Cardiac muscle cell (in vitro differentiated cells and primary cell): ENCODE data around the gene CD7. TPM values are rescaled to one million over a fixed set of nuclear protein-coding genes. Genes with fewer than 3 reads are reported as not detected.

Experiments
- DNase-seq, 2 donors: peaks; one replicate each; pipeline versions ENCODE4 v3.0.0 to v3.0.0-alpha.2; 2010 to 2017; ENCODE audit warnings: low read depth in 1 of 2, low spot score in 1 of 2
- H3K27ac ChIP-seq: fragments of 200-600 bp; sonication (generic); 2 replicates; pipeline ENCODE4 v1.5.1; 2016
- H3K27me3 ChIP-seq: fragments of 200-600 bp; sonication (generic); 2 replicates; pipeline ENCODE4 v1.6.0; 2016; ENCODE audit warnings: control low read depth
- H3K36me3 ChIP-seq: fragments of 200-600 bp; sonication (generic); 2 replicates; pipeline ENCODE4 v1.5.1; 2016; ENCODE audit warnings: control low read depth
- H3K4me1 ChIP-seq: fragments of 200-600 bp; sonication (generic); 2 replicates; pipeline ENCODE4 v1.8.1; 2017; ENCODE audit warnings: low read depth, mild to moderate bottlenecking, mixed run types
- H3K4me3 ChIP-seq: fragments of 200-600 bp; sonication (generic); 2 replicates; pipeline ENCODE4 v1.5.1; 2016; ENCODE audit warnings: mild to moderate bottlenecking
- H3K9me3 ChIP-seq: fragments of 200-600 bp; sonication (generic); 2 replicates; pipeline ENCODE4 v1.5.1; 2017; ENCODE audit warnings: low read depth, mild to moderate bottlenecking, control low read depth
- CTCF ChIP-seq: IDR thresholded peaks from 2 replicates; pipeline ENCODE4 v1.5.1; 2012; ENCODE audit warnings: low read depth, mild to moderate bottlenecking, low read length
- polyA plus RNA-seq: library from polyadenylated mRNA; unstranded; fragments of >200 nt; fragmentation: Nextera tagmentation; extraction: Ambion mirVana; gene quantifications from 2 replicates; pipeline ENCODE4 v1.2.1, GENCODE V29; 2016
- total RNA-seq: library from RNA; depleted of rRNA; stranded (reverse); fragments of >200 nt; gene quantifications from 2 replicates; pipeline ENCODE4 v1.2.3, GENCODE V29; 2016

Gene CD7
- total and polyA plus RNA-seq, 2 experiments from 2014 or later: 0.38 TPM; not detected in 1

GRCh38 chr17:82358465-82359350 lies 41.3 kb upstream of the CD7 start, which contains the start of gene TEX19:
TEX19 (plus strand) TSS chr17:82359247; CDS start chr17:82362151, 2,904 bp downstream.
- Histone ChIP-seq H3K4me3 (no peak within 1 kb of the TSS), H3K36me3 (no peaks in the 10 kb centered on the region), H3K9me3 (no peaks in the 10 kb centered on the region), H3K4me1 (peaks cover 3% of the 10 kb centered on the region), H3K27me3 (no peaks in the 10 kb centered on the region), H3K27ac (no peak within 1 kb of the TSS)
- DNase-seq: no peak
- TF ChIP-seq CTCF: no peak

GRCh38 chr17:82357394-82357793 lies 40.0 kb upstream of the CD7 start:
- Histone ChIP-seq H3K36me3 (no peaks in the 10 kb centered on the region), H3K9me3 (no peaks in the 10 kb centered on the region), H3K4me3 (no peak overlapping the region), H3K4me1 (peaks cover 3% of the 10 kb centered on the region), H3K27ac (no peak overlapping the region), H3K27me3 (no peaks in the 10 kb centered on the region)
- no peak for DNase-seq
- TF ChIP-seq CTCF: no peak

- TF ChIP-seq CTCF: no peak
- Histone ChIP-seq H3K4me1 (peaks cover 3% of the 10 kb centered on the region), H3K4me3 (no peak overlapping the region), H3K27ac (no peak overlapping the region), H3K27me3 (no peaks in the 10 kb centered on the region), H3K9me3 (no peaks in the 10 kb centered on the region), H3K36me3 (no peaks in the 10 kb centered on the region)
- peak in 1 of 2 donors; percentile 37 for DNase-seq
These were observed 39.5 kb upstream of the CD7 start for GRCh38 chr17:82356845-82357355.

GRCh38 chr17:82355770-82356427 lies 38.5 kb upstream of the CD7 start:
- Histone ChIP-seq H3K27me3 (no peaks in the 10 kb centered on the region), H3K36me3 (no peaks in the 10 kb centered on the region), H3K4me3 (no peak overlapping the region), H3K4me1 (peaks cover 3% of the 10 kb centered on the region), H3K9me3 (no peaks in the 10 kb centered on the region), H3K27ac (no peak overlapping the region)
- TF ChIP-seq CTCF: no peak
- DNase-seq: peak in 1 of 2 donors; percentile 24

- H3K27me3 ChIP-seq: no peaks in the 10 kb centered on the region
- no peak for TF ChIP-seq CTCF
- H3K4me1 ChIP-seq: peaks cover 3% of the 10 kb centered on the region
- H3K36me3 ChIP-seq: no peaks in the 10 kb centered on the region
- DNase-seq: no peak
- no peak overlapping the region for H3K4me3 ChIP-seq
- no peak overlapping the region for H3K27ac ChIP-seq
- H3K9me3 ChIP-seq: no peaks in the 10 kb centered on the region
These were observed 37.4 kb upstream of the CD7 start for GRCh38 chr17:82354804-82355308.
